Smooth muscle cell (in vitro differentiated cells): ENCODE results near the gene VSTM2A. TPM values are rescaled to one million over a fixed set of nuclear protein-coding genes. Genes with fewer than 3 reads are reported as not detected.
A peak's percentile ranks its signal among the peaks of the same experiment; 100 is the strongest.

Experiments used
- DNase-seq: peaks from one replicate; lab custom pipeline; 2025; ENCODE audit not compliant: unreplicated experiment; lab: John Stamatoyannopoulos, UW
- H2AFZ ChIP-seq: fragments of 200-600 bp; sonication (generic); 2 replicates; pipeline ENCODE4 v1.6.0; 2016; ENCODE audit warnings: antibody characterized with exemption, low read depth, mild to moderate bottlenecking
- H3F3A ChIP-seq: fragments of 200-600 bp; sonication (generic); 2 replicates; pipeline ENCODE4 v1.6.0; 2017; ENCODE audit warnings: antibody characterized with exemption, low read depth
- H3K27ac ChIP-seq: fragments of 200-600 bp; sonication (generic); 2 replicates; pipeline ENCODE4 v1.5.1; 2016; ENCODE audit warnings: low read depth, mild to moderate bottlenecking
- H3K27me3 ChIP-seq: fragments of 200-600 bp; sonication (generic); 2 replicates; pipeline ENCODE4 v1.6.1; 2016; ENCODE audit warnings: low read depth, mild to moderate bottlenecking
- H3K36me3 ChIP-seq: fragments of 200-600 bp; sonication (generic); 2 replicates; pipeline ENCODE4 v1.5.1; 2016; ENCODE audit warnings: low read depth
- H3K4me1 ChIP-seq: fragments of 200-600 bp; sonication (generic); 2 replicates; pipeline ENCODE4 v1.5.1; 2016; ENCODE audit warnings: low read depth
- H3K4me2 ChIP-seq: fragments of 200-600 bp; sonication (generic); 2 replicates; pipeline ENCODE4 v1.6.0; 2016; ENCODE audit warnings: mild to moderate bottlenecking
- H3K4me3 ChIP-seq: fragments of 200-600 bp; sonication (generic); 2 replicates; pipeline ENCODE4 v1.5.1; 2016; ENCODE audit warnings: mild to moderate bottlenecking
- H3K79me2 ChIP-seq: fragments of 200-600 bp; sonication (generic); 2 replicates; pipeline ENCODE4 v1.6.0; 2016; ENCODE audit warnings: low read depth, mild to moderate bottlenecking
- H3K9ac ChIP-seq: fragments of 200-600 bp; sonication (generic); 2 replicates; pipeline ENCODE4 v1.6.0; 2016; ENCODE audit warnings: low read depth
- H3K9me3 ChIP-seq: fragments of 200-600 bp; sonication (generic); replicated peaks from 2 replicates; pipeline ENCODE4 v1.5.1; 2016; ENCODE audit warnings: low read depth
- H4K20me1 ChIP-seq: fragments of 200-600 bp; sonication (generic); 2 replicates; pipeline ENCODE4 v1.6.0; 2016; ENCODE audit warnings: low read depth
- CTCF ChIP-seq: fragments of 200-600 bp; sonication (generic); IDR thresholded peaks from 2 replicates; pipeline ENCODE4 v1.5.1; 2017; ENCODE audit warnings: borderline replicate concordance, mild to moderate bottlenecking, antibody characterized with exemption; ENCODE audit not compliant: insufficient read depth, poor library complexity, severe bottlenecking
- WGBS: methylation state at CpG from one replicate; pipeline ENCODE4 v1.1.7; 2016; ENCODE audit warnings: low lambda C conversion rate; 5-methylcytosine and 5-hydroxymethylcytosine counted together
- polyA plus RNA-seq: library from polyadenylated mRNA; unstranded; fragments of >200 nt; fragmentation: Nextera tagmentation; extraction: Ambion mirVana; gene quantifications from 2 replicates; pipeline ENCODE4 v1.2.1, GENCODE V29; 2016
- total RNA-seq: library from RNA; depleted of rRNA; stranded (reverse); fragments of >200 nt; gene quantifications from 2 replicates; pipeline ENCODE4 v1.2.3, GENCODE V29; 2014

The VSTM2A gene
- total and polyA plus RNA-seq, 2 experiments from 2014 or later = 0.22 TPM; not detected in 1

- Histone ChIP-seq H2AFZ (peak overlapping the region; percentile 39), H3K9ac (no peak overlapping the region), H3K4me2 (peak overlapping the region; percentile 82), H3K9me3 (no peaks in the 10 kb centered on the region), H3K4me1 (peaks cover 7% of the 10 kb centered on the region), H3K27me3 (peaks cover 74% of the 10 kb centered on the region), H3K27ac (no peak overlapping the region), H3K4me3 (peak overlapping the region; percentile 48), H3K79me2 (no peaks in the 10 kb centered on the region), H4K20me1 (no peaks in the 10 kb centered on the region), H3F3A (no peaks in the 10 kb centered on the region), H3K36me3 (no peaks in the 10 kb centered on the region)
- TF ChIP-seq CTCF = peak; percentile 18
- WGBS = under 1% methylated on average over 24 of the region's 80 CpGs
- no peak for DNase-seq
These were observed 4.2 kb downstream of the VSTM2A start for GRCh38 chr7:54546081-54546985.

DNA sequence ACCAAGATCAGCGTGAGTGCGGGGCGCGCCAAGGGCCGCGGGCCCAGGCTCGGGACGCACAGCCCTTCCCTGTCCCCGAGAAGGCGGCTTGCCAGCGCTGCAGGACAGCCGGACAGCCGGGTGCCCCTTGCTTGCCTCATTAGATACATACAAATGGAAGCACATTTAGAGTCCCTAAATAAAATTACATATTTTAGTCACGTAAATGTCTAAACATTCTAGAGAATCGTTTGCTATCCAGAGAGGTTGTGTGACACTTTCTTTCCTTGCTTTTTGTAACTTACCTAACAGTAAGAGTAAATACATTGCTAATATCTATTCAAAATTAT lies 4.8 kb downstream of the VSTM2A start:
- 2% methylated on average over 15 of the region's 15 CpGs for WGBS
- Histone ChIP-seq H3K36me3 (no peaks in the 10 kb centered on the region), H3K9me3 (no peaks in the 10 kb centered on the region), H3K27me3 (peaks cover 68% of the 10 kb centered on the region), H3F3A (no peaks in the 10 kb centered on the region), H3K9ac (no peak overlapping the region), H4K20me1 (no peaks in the 10 kb centered on the region), H3K27ac (no peak overlapping the region), H3K4me2 (peak overlapping the region; percentile 82), H3K4me3 (peak overlapping the region; percentile 48), H3K4me1 (peaks cover 7% of the 10 kb centered on the region), H3K79me2 (no peaks in the 10 kb centered on the region), H2AFZ (peak overlapping the region; percentile 39)
- no peak for DNase-seq
- no peak for TF ChIP-seq CTCF

GRCh38 chr7:54550471-54550870 lies 8.3 kb downstream of the VSTM2A start:
- H3K36me3 ChIP-seq = no peaks in the 10 kb centered on the region
- H3F3A ChIP-seq = no peaks in the 10 kb centered on the region
- H3K9ac ChIP-seq = no peak overlapping the region
- H3K9me3 ChIP-seq = no peaks in the 10 kb centered on the region
- no peak for DNase-seq
- H3K4me2 ChIP-seq = no peak overlapping the region
- H4K20me1 ChIP-seq = no peaks in the 10 kb centered on the region
- H3K4me3 ChIP-seq = no peak overlapping the region
- peaks cover 32% of the 10 kb centered on the region for H3K27me3 ChIP-seq
- no peaks in the 10 kb centered on the region for H3K4me1 ChIP-seq
- no peaks in the 10 kb centered on the region for H3K79me2 ChIP-seq
- TF ChIP-seq CTCF = no peak
- H2AFZ ChIP-seq = no peak overlapping the region
- WGBS = 82% methylated on average over 3 of the region's 3 CpGs
- H3K27ac ChIP-seq = no peak overlapping the region

DNA sequence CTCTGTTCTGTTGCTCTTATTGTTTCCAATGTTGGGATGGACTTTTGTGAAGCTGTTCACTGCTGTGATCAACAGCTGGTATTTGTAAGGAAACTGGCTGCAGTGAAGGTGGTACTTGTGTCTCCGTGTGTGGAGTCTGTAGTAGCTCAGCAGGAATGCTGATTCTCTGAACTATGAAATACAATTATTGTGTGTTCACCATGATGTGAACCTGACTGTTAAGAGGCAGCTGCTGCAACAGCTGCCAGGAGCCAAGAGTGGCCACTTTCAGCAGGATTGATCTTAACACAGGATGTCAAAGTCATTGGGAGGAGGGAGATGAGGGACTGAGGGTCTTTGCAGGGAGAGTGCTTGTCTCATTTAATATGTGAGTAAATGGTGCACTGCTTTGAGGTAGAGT lies 13.9 kb downstream of the VSTM2A start:
- H3K4me1 ChIP-seq = no peaks in the 10 kb centered on the region
- H3K27me3 ChIP-seq = no peaks in the 10 kb centered on the region
- H3K4me2 ChIP-seq = no peak overlapping the region
- no peaks in the 10 kb centered on the region for H3K9me3 ChIP-seq
- no peaks in the 10 kb centered on the region for H4K20me1 ChIP-seq
- H3K9ac ChIP-seq = no peak overlapping the region
- WGBS = 58% methylated on average over 1 of the region's 1 CpG
- H3F3A ChIP-seq = no peaks in the 10 kb centered on the region
- H3K27ac ChIP-seq = no peak overlapping the region
- H3K36me3 ChIP-seq = no peaks in the 10 kb centered on the region
- no peak overlapping the region for H3K4me3 ChIP-seq
- H3K79me2 ChIP-seq = no peaks in the 10 kb centered on the region
- DNase-seq = no peak
- no peak for TF ChIP-seq CTCF
- no peak overlapping the region for H2AFZ ChIP-seq
